NB4 (cell line): Measurements from ENCODE around the gene C6orf118.

Experiments
- CTCF ChIP-seq: IDR thresholded peaks from one replicate; pipeline ENCODE4 v1.5.1; 2012; ENCODE audit warnings: low read depth, low read length
- MAX ChIP-seq: IDR thresholded peaks from 2 replicates; pipeline ENCODE4 v1.6.1; 2011; ENCODE audit warnings: low read depth, low read length
- MYC ChIP-seq: IDR thresholded peaks from 2 replicates; pipeline ENCODE4 v1.6.1; 2011; ENCODE audit warnings: low read depth, low read length
- POLR2A ChIP-seq: IDR thresholded peaks from 2 replicates; pipeline ENCODE4 v1.6.1; 2011; ENCODE audit warnings: mild to moderate bottlenecking; ENCODE audit not compliant: insufficient read length; ENCODE audit errors: extremely low read depth

- TF ChIP-seq CTCF (no peak), MAX (no peak), POLR2A (no peak), MYC (no peak)
These were observed 59.6 kb downstream of the C6orf118 start for GRCh38 chr6:165249808-165250207.
